Cardiac muscle cell (in vitro differentiated cells and primary cell): ENCODE data around the gene IL31. TPM values are rescaled to one million over a fixed set of nuclear protein-coding genes. Genes with fewer than 3 reads are reported as not detected.
A peak's percentile ranks its signal among the peaks of the same experiment; 100 is the strongest.

Experiments
- DNase-seq, 2 donors: peaks; one replicate each; pipeline versions ENCODE4 v3.0.0 to v3.0.0-alpha.2; 2010 to 2017; ENCODE audit warnings: low read depth in 1 of 2, low spot score in 1 of 2
- H3K27ac ChIP-seq: fragments of 200-600 bp; sonication (generic); 2 replicates; pipeline ENCODE4 v1.5.1; 2016
- H3K27me3 ChIP-seq: fragments of 200-600 bp; sonication (generic); 2 replicates; pipeline ENCODE4 v1.6.0; 2016; ENCODE audit warnings: control low read depth
- H3K36me3 ChIP-seq: fragments of 200-600 bp; sonication (generic); 2 replicates; pipeline ENCODE4 v1.5.1; 2016; ENCODE audit warnings: control low read depth
- H3K4me1 ChIP-seq: fragments of 200-600 bp; sonication (generic); 2 replicates; pipeline ENCODE4 v1.8.1; 2017; ENCODE audit warnings: low read depth, mild to moderate bottlenecking, mixed run types
- H3K4me3 ChIP-seq: fragments of 200-600 bp; sonication (generic); 2 replicates; pipeline ENCODE4 v1.5.1; 2016; ENCODE audit warnings: mild to moderate bottlenecking
- H3K9me3 ChIP-seq: fragments of 200-600 bp; sonication (generic); 2 replicates; pipeline ENCODE4 v1.5.1; 2017; ENCODE audit warnings: low read depth, mild to moderate bottlenecking, control low read depth
- CTCF ChIP-seq: IDR thresholded peaks from 2 replicates; pipeline ENCODE4 v1.5.1; 2012; ENCODE audit warnings: low read depth, mild to moderate bottlenecking, low read length
- polyA plus RNA-seq: library from polyadenylated mRNA; unstranded; fragments of >200 nt; fragmentation: Nextera tagmentation; extraction: Ambion mirVana; gene quantifications from 2 replicates; pipeline ENCODE4 v1.2.1, GENCODE V29; 2016
- total RNA-seq: library from RNA; depleted of rRNA; stranded (reverse); fragments of >200 nt; gene quantifications from 2 replicates; pipeline ENCODE4 v1.2.3, GENCODE V29; 2016

IL31 gene
- total and polyA plus RNA-seq, 2 experiments from 2014 or later = not detected

GRCh38 chr12:122190842-122191668 is 17.0 kb upstream of the IL31 start:
- Histone ChIP-seq H3K27ac (no peak overlapping the region), H3K27me3 (no peaks in the 10 kb centered on the region), H3K9me3 (no peaks in the 10 kb centered on the region), H3K36me3 (no peaks in the 10 kb centered on the region), H3K4me1 (no peaks in the 10 kb centered on the region), H3K4me3 (no peak overlapping the region)
- peak; percentile 83 for TF ChIP-seq CTCF
- DNase-seq = peak; percentile 62 to 69

- no peak for DNase-seq
- TF ChIP-seq CTCF = no peak
- Histone ChIP-seq H3K9me3 (no peaks in the 10 kb centered on the region), H3K36me3 (no peaks in the 10 kb centered on the region), H3K4me1 (no peaks in the 10 kb centered on the region), H3K27ac (no peak overlapping the region), H3K27me3 (no peaks in the 10 kb centered on the region), H3K4me3 (no peak overlapping the region)
Measured at GRCh38 chr12:122189626-122190475, 15.8 kb upstream of the IL31 start.

GRCh38 chr12:122187466-122187865 is 13.4 kb upstream of the IL31 start:
- no peak for DNase-seq
- TF ChIP-seq CTCF = no peak
- no peaks in the 10 kb centered on the region for H3K9me3 ChIP-seq

GRCh38 chr12:122185494-122186082 is 11.6 kb upstream of the IL31 start:
- TF ChIP-seq CTCF = no peak
- Histone ChIP-seq H3K4me1 (no peaks in the 10 kb centered on the region), H3K9me3 (no peaks in the 10 kb centered on the region), H3K27me3 (peaks cover 14% of the 10 kb centered on the region), H3K27ac (no peak overlapping the region), H3K4me3 (no peak overlapping the region), H3K36me3 (no peaks in the 10 kb centered on the region)
- DNase-seq = no peak

More at GRCh38 chr12:122187466-122187865, 13.4 kb upstream of the IL31 start:
- H3K4me1 ChIP-seq = no peaks in the 10 kb centered on the region
- no peak overlapping the region for H3K27ac ChIP-seq
- H3K4me3 ChIP-seq = no peak overlapping the region
- no peaks in the 10 kb centered on the region for H3K36me3 ChIP-seq
- peaks cover 14% of the 10 kb centered on the region for H3K27me3 ChIP-seq

- H3K36me3 ChIP-seq = no peaks in the 10 kb centered on the region
- DNase-seq = no peak
- no peak overlapping the region for H3K27ac ChIP-seq
- no peak overlapping the region for H3K4me3 ChIP-seq
- H3K27me3 ChIP-seq = peaks cover 14% of the 10 kb centered on the region
- H3K9me3 ChIP-seq = no peaks in the 10 kb centered on the region
- H3K4me1 ChIP-seq = no peaks in the 10 kb centered on the region
- no peak for TF ChIP-seq CTCF
Measured at GRCh38 chr12:122185079-122185478, 11.1 kb upstream of the IL31 start.
